HG03469 (cell line): ENCODE data around the gene ANKRA2.

ENCODE experiments used
- ATAC-seq: cut with Tn5 transposase; IDR thresholded peaks from one replicate; pipeline ENCODE4 v1.9.1; 2021; ENCODE audit warnings: mild to moderate bottlenecking, moderate library complexity, moderate number of reproducible peaks; ENCODE audit not compliant: unreplicated experiment

The ANKRA2 gene

GRCh38 chr5:73506459-73506955 lies 58.9 kb downstream of the ANKRA2 start:
- ATAC-seq, result no peak
